GM19452 (cell line): ENCODE measurements around the gene TFF2.

Experiments used
- ATAC-seq: cut with Tn5 transposase; IDR thresholded peaks from one replicate; pipeline ENCODE4 v1.9.1; 2021; ENCODE audit not compliant: unreplicated experiment

Gene TFF2

GRCh38 chr21:42384156-42384945 is 33.6 kb upstream of the TFF2 start:
- no peak for ATAC-seq

- ATAC-seq, result no peak
Observed at GRCh38 chr21:42383331-42383730, 32.5 kb upstream of the TFF2 start.

- no peak for ATAC-seq
Observed at GRCh38 chr21:42382915-42383314, 32.1 kb upstream of the TFF2 start.

GRCh38 chr21:42381347-42381984 is 30.7 kb upstream of the TFF2 start:
- ATAC-seq, result no peak

GRCh38 chr21:42379426-42380215 is 28.8 kb upstream of the TFF2 start:
- no peak for ATAC-seq

GRCh38 chr21:42378418-42378817 is 27.6 kb upstream of the TFF2 start:
- no peak for ATAC-seq

- no peak for ATAC-seq
Observed at GRCh38 chr21:42377951-42378340, 27.2 kb upstream of the TFF2 start.

GRCh38 chr21:42377211-42377950 is 26.6 kb upstream of the TFF2 start:
- ATAC-seq, result no peak

GRCh38 chr21:42376338-42376982 is 25.7 kb upstream of the TFF2 start:
- ATAC-seq, result no peak

GRCh38 chr21:42375966-42376337 is 25.2 kb upstream of the TFF2 start:
- no peak for ATAC-seq

GRCh38 chr21:42375506-42375905 is 24.7 kb upstream of the TFF2 start:
- ATAC-seq, result no peak

- ATAC-seq, result no peak
Observed at GRCh38 chr21:42374864-42375499, 24.2 kb upstream of the TFF2 start.

GRCh38 chr21:42374457-42374856 is 23.7 kb upstream of the TFF2 start:
- ATAC-seq, result no peak

GRCh38 chr21:42373908-42374455 is 23.2 kb upstream of the TFF2 start:
- ATAC-seq, result no peak

- no peak for ATAC-seq
Observed at GRCh38 chr21:42373196-42373907, 22.6 kb upstream of the TFF2 start.

GRCh38 chr21:42370894-42371654 is 20.3 kb upstream of the TFF2 start:
- no peak for ATAC-seq

GRCh38 chr21:42369821-42370220 is 19.0 kb upstream of the TFF2 start:
- no peak for ATAC-seq

- ATAC-seq, result no peak
Observed at GRCh38 chr21:42367367-42368165, 16.8 kb upstream of the TFF2 start.
